A549 (cell line): ENCODE data around the gene PROX2.

Source experiments
- BCL3 ChIP-seq: fragments of >200 bp; sonication (Bioruptor Twin); formaldehyde crosslinking; IDR thresholded peaks from 3 replicates; pipeline ENCODE4 v1.6.1; 2016
- BHLHE40 ChIP-seq: IDR thresholded peaks from 2 replicates; pipeline ENCODE4 v1.6.1; 2012; ENCODE audit warnings: low read depth, low read length, inconsistent platforms
- CHD2 ChIP-seq: fragments of 150-350 bp; IDR thresholded peaks from 2 replicates; pipeline ENCODE4 v1.6.1; 2014; ENCODE audit warnings: low read length; ENCODE audit not compliant: partially characterized antibody
- CTCF ChIP-seq: fragments of >200 bp; sonication (Bioruptor Twin); formaldehyde crosslinking; IDR thresholded peaks from 3 replicates; pipeline ENCODE4 v1.5.1; 2016
- ELK1 ChIP-seq: fragments of 150-350 bp; IDR thresholded peaks from 2 replicates; pipeline ENCODE4 v1.6.1; 2014; ENCODE audit warnings: low read depth, mild to moderate bottlenecking, low read length
- EP300 ChIP-seq, 2 experiments: fragments of >200 bp; sonication (Bioruptor Twin); formaldehyde crosslinking; IDR thresholded peaks; 2 replicates in 1 of 2; 3 replicates in 1 of 2; pipeline ENCODE4 v1.6.1; 2016 to 2017
- FOXS1 ChIP-seq: fragments of 250-450 bp; sonication (Bioruptor Pico); IDR thresholded peaks from 2 replicates; pipeline ENCODE4 v1.5.0; 2020; ENCODE audit warnings: mild to moderate bottlenecking, moderate library complexity
- JUN ChIP-seq, 2 experiments: fragments of >200 bp; sonication (Bioruptor Twin); formaldehyde crosslinking; IDR thresholded peaks; 2 replicates in 1 of 2; 3 replicates in 1 of 2; pipeline ENCODE4 v1.6.1; 2016 to 2017
- MYC ChIP-seq: IDR thresholded peaks from 2 replicates; pipeline ENCODE4 v1.6.1; 2012; ENCODE audit warnings: mild to moderate bottlenecking, inconsistent platforms, low read length, improper control_type of control experiment, borderline replicate concordance
- REST ChIP-seq: fragments of 200-600 bp; sonication (generic); IDR thresholded peaks from 2 replicates; pipeline ENCODE4 v1.6.1; 2016; ENCODE audit warnings: antibody characterized with exemption, mild to moderate bottlenecking, moderate library complexity
- RNF2 ChIP-seq: fragments of 200-600 bp; sonication (generic); IDR thresholded peaks from 2 replicates; pipeline ENCODE4 v1.6.1; 2016; ENCODE audit warnings: low read depth, mild to moderate bottlenecking, antibody characterized with exemption, moderate library complexity, borderline replicate concordance
- SMC3 ChIP-seq: fragments of >200 bp; sonication (Bioruptor Twin); formaldehyde crosslinking; IDR thresholded peaks from 3 replicates; pipeline ENCODE4 v1.6.1; 2018; ENCODE audit warnings: inconsistent platforms
- SREBF2 ChIP-seq: fragments of 450-650 bp; IDR thresholded peaks from 2 replicates; pipeline ENCODE4 v1.6.1; 2014; ENCODE audit warnings: mild to moderate bottlenecking, moderate library complexity
- TF ChIP-seq, protein P1 (sequence below): IDR thresholded peaks from 2 replicates; pipeline ENCODE4 v1.6.1; 2012

DNA sequence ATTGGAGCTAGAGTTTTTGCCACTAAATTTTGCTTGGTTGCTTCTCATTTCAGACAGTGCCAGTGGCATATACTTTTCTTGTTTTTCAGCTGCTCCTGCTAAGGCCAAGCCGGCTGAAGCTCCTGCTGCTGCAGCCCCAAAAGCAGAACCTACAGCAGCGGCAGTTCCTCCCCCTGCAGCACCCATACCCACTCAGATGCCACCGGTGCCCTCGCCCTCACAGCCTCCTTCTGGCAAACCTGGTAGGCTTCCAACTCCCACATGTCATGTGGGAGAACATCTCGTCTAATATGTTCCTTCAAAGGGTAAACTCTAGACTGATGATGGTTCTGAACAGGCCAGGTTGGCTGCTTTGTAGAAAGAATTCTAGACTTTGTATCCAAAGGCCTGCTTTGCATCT lies 16.8 kb upstream of the PROX2 start:
- no peak for TF ChIP-seq CTCF
- TF ChIP-seq ELK1: no peak
- no peak for TF ChIP-seq REST
- no peak for TF ChIP-seq SREBF2
- no peak for TF ChIP-seq BCL3
- TF ChIP-seq, protein P1, sequence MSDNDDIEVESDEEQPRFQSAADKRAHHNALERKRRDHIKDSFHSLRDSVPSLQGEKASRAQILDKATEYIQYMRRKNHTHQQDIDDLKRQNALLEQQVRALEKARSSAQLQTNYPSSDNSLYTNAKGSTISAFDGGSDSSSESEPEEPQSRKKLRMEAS: no peak
- TF ChIP-seq EP300 (IDR thresholded peaks at IDR 0.05): no peak
- no peak for TF ChIP-seq FOXS1
- no peak for TF ChIP-seq BHLHE40
- TF ChIP-seq MYC: no peak
- no peak for TF ChIP-seq JUN (IDR thresholded peaks at IDR 0.05)
- TF ChIP-seq RNF2: no peak
- TF ChIP-seq SMC3: no peak
- TF ChIP-seq CHD2: no peak
